ENCODE data around the gene ARHGAP45. TPM values are rescaled to one million over a fixed set of nuclear protein-coding genes. Genes with fewer than 3 reads are reported as not detected.

ARHGAP45 gene
- total and polyA plus RNA-seq, 3 donors from 2014 or later: 14.1 to 31.7 (median 20.7) TPM

GRCh38 chr19:1094655-1094977 is 27.6 kb downstream of the ARHGAP45 start:
- no peak for DNase-seq
- 0 to 1% methylated on average over 18 to 19 of the region's 19 CpGs for WGBS, 2 donors
- TF ChIP-seq CTCF (IDR thresholded peaks at IDR 0.05): no peak
- no peak for TF ChIP-seq POLR2A (IDR thresholded peaks at IDR 0.05)
- no peaks in the 10 kb centered on the region for H3K9me3 ChIP-seq
- H3K4me1 ChIP-seq: peaks cover 23% of the 10 kb centered on the region
- H3K27me3 ChIP-seq: no peaks in the 10 kb centered on the region
- H3K27ac ChIP-seq: peak overlapping the region in 1 of 2 donors; percentile 63
- intact Hi-C loops (cut with DNase I; ENCODE audit: low total_unique reads): no loop called here
- no peaks in the 10 kb centered on the region for H3K36me3 ChIP-seq (ENCODE audit: low read depth, missing control alignments)
- H3K4me3 ChIP-seq: peak overlapping the region; percentile 87 to 92

GRCh38 chr19:1094978-1095701 is 28.2 kb downstream of the ARHGAP45 start, which contains the start of gene POLR2E:
Gene POLR2E (minus strand): TSS chr19:1095375. CDS start chr19:1095315, 60 bp downstream.
- H3K27me3 ChIP-seq: no peaks in the 10 kb centered on the region
- 0% methylated on average over 5 to 76 of the region's 81 CpGs for WGBS, 2 donors
- H3K4me3 ChIP-seq: peak within 1 kb of the TSS; percentile 87 to 92
- intact Hi-C loops (cut with DNase I; ENCODE audit: low total_unique reads): no loop called here
- peak within 1 kb of the TSS; percentile 63 to 78 for H3K27ac ChIP-seq
- H3K36me3 ChIP-seq (ENCODE audit: low read depth, missing control alignments): no peaks in the 10 kb centered on the region
- TF ChIP-seq CTCF (IDR thresholded peaks at IDR 0.05) (no peak), POLR2A (IDR thresholded peaks at IDR 0.05) (no peak)
- no peaks in the 10 kb centered on the region for H3K9me3 ChIP-seq
- peaks cover 23% of the 10 kb centered on the region for H3K4me1 ChIP-seq
- peak; percentile 99 for DNase-seq

GRCh38 chr19:1097810-1098176 is 30.8 kb downstream of the ARHGAP45 start:
- WGBS, 2 donors: 80 to 87% methylated on average over 7 of the region's 7 CpGs
- Histone ChIP-seq H3K4me1 (peaks cover 42% of the 10 kb centered on the region), H3K27ac (no peak overlapping the region), H3K4me3 (no peak overlapping the region), H3K27me3 (no peaks in the 10 kb centered on the region), H3K36me3 (ENCODE audit: low read depth, missing control alignments) (no peaks in the 10 kb centered on the region), H3K9me3 (no peaks in the 10 kb centered on the region)
- intact Hi-C loops (cut with DNase I; ENCODE audit: low total_unique reads): no loop called here
- TF ChIP-seq CTCF (IDR thresholded peaks at IDR 0.05): no peak
- TF ChIP-seq POLR2A (IDR thresholded peaks at IDR 0.05): no peak
- no peak for DNase-seq

- Histone ChIP-seq H3K27ac (peak overlapping the region in 1 of 2 donors; percentile 61), H3K9me3 (no peaks in the 10 kb centered on the region), H3K27me3 (no peaks in the 10 kb centered on the region), H3K36me3 (ENCODE audit: low read depth, missing control alignments) (no peaks in the 10 kb centered on the region), H3K4me1 (peaks cover 48% of the 10 kb centered on the region), H3K4me3 (no peak overlapping the region)
- 53 to 64% methylated on average over 14 to 15 of the region's 15 CpGs for WGBS, 2 donors
- intact Hi-C loops (cut with DNase I; ENCODE audit: low total_unique reads): no loop called here
- no peak for TF ChIP-seq CTCF (IDR thresholded peaks at IDR 0.05)
- TF ChIP-seq POLR2A (IDR thresholded peaks at IDR 0.05): no peak
- no peak for DNase-seq
These were observed 31.4 kb downstream of the ARHGAP45 start for GRCh38 chr19:1098177-1099051.

Data from testis (tissue), 3 donors.